ENCODE results near the gene RBM18.

RBM18 gene, protein sequence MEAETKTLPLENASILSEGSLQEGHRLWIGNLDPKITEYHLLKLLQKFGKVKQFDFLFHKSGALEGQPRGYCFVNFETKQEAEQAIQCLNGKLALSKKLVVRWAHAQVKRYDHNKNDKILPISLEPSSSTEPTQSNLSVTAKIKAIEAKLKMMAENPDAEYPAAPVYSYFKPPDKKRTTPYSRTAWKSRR

GRCh38 chr9:122264360-122265148, at the start of gene RBM18, which contains the start of gene MRRF:
RBM18 (minus strand) TSS chr9:122264840; CDS start chr9:122261492, 3,348 bp downstream.
MRRF (plus strand) TSS chr9:122264882; CDS start chr9:122270892, 6,010 bp downstream.
- peak; percentile 94 for DNase-seq (ENCODE audit: low spot score)

GRCh38 chr9:122314165-122314564, 49.5 kb upstream of the RBM18 start:
- no peak for DNase-seq (ENCODE audit: low spot score)

- DNase-seq (ENCODE audit: low spot score): no peak
Measured at GRCh38 chr9:122309861-122310260, 45.2 kb upstream of the RBM18 start.

DNA sequence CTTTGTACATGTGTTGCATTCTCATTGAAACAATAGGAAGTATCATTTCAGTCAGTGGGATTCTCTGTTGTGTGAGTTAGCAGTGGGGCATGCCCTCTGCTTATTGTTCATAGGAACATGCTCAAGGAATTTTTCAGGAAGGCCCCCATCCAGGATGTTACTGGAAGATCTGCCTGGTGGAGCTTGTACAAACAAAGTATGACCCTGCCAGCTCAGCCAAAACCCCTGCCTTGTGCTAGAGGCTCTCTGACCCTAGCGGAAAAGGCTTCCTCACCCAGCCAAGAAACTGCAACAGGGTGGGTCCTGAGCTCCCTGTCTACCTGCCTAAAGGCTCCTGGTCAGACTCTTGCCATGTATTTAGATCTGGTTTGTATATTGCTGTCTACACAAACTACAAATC, 43.3 kb upstream of the RBM18 start:
- no peak for DNase-seq (ENCODE audit: low spot score)

DNA sequence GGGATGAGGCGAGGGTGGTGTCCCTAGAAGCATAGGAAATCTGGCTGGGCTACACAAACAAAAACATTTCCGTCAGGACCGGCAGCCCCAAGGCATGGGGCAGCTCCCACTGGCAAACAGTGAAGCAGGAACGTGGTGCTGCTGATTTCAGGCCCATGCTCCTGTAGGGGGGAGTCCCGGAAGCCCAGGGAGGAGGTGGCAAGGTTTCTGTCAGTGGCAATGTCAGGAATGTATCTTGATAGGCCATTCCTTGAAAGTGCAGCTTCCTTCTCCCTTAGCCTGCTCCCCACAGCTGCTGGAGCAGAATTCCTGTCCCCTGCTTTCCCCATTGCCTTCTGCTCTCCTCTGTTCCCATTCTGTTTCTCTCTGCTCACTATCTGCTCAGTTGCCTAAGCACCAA, 42.4 kb upstream of the RBM18 start:
- no peak for DNase-seq (ENCODE audit: low spot score)

- no peak for DNase-seq (ENCODE audit: low spot score)
Measured at GRCh38 chr9:122302237-122303093, 37.8 kb upstream of the RBM18 start.

- DNase-seq (ENCODE audit: low spot score): no peak
Measured at GRCh38 chr9:122297512-122297911, 32.9 kb upstream of the RBM18 start.

DNA sequence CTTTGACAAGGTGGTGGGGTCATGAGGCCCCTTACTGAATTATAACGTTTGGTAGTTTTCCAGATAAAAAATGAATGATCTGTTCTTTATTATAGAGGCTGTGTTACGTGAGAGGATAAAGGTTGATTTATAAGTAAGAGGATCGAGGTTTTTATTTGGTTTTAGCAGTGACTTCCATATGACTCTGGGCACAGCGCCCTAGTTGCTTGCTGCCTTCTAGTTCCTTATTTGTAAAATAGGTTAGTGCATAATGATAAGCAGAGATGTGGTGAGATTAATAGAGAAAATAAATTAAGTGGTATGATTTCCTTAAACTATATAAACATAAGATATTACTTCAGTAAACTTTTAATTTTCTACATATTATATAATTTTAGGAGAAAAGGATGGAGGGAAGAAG, 29.9 kb upstream of the RBM18 start:
- no peak for DNase-seq (ENCODE audit: low spot score)

DNA sequence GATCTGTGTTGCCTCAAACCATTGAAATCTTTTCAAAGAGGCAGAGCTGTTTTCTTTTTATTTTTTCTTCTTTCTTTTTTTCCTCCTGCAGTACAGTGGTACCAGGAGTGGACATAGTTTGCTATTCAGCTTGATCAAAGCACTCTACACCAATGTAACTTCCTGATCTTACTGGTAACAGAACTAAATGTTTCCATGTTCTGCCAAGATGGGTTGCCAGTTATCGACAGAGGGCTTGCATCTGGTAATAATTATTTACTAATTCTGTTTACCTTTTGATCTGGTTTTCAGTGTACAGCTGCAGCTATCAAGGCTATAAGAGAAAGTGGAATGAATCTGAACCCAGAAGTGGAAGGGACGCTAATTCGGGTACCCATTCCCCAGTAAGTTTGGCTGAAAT, 26.8 kb upstream of the RBM18 start:
- no peak for DNase-seq (ENCODE audit: low spot score)

- DNase-seq (ENCODE audit: low spot score): no peak
Measured at GRCh38 chr9:122287214-122287720, 22.6 kb upstream of the RBM18 start.

DNA sequence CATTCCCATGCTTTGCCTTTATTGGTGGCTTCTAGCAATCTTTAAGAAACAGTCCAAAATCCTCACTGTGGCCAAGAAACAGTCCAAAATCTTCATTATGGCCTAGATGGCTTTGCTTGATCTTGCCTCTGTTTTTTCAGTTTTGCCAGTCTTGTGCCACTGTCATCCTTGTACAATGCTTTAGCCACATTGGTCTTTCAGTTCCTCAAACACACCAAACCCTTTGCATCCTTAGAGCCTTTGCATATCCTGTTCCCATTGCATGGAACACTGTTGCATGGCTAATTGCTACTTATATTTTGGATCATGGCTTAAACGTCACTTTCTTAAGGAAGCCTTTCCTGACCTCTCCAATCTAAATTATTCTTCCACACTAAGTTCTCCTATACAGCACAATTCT, 22.1 kb upstream of the RBM18 start:
- DNase-seq (ENCODE audit: low spot score): no peak

- DNase-seq (ENCODE audit: low spot score): no peak
Measured at GRCh38 chr9:122281368-122281767, 16.7 kb upstream of the RBM18 start.

- no peak for DNase-seq (ENCODE audit: low spot score)
Measured at GRCh38 chr9:122277285-122277897, 12.8 kb upstream of the RBM18 start.

DNA sequence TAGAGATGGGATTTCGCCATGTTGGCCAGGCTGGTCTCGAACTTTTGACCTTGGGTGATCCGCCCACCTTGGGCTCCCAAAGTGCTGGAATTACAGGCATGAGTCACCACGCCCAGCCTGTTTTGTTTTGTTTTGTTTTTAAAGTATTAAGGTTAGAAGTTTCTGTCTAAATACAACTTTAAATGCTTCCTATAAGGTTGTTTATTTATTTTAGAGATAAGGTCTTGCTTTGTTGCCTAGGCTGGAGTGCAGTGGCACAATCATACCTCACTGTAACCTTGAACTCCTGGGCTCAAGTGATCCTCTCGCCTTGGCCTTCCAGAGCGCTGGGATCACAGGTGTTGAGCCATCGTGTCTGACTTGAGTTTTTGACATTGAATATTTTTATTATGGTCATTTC, 11.5 kb upstream of the RBM18 start:
- DNase-seq (ENCODE audit: low spot score): no peak

GRCh38 chr9:122274055-122274454, 9.4 kb upstream of the RBM18 start:
- no peak for DNase-seq (ENCODE audit: low spot score)

DNA sequence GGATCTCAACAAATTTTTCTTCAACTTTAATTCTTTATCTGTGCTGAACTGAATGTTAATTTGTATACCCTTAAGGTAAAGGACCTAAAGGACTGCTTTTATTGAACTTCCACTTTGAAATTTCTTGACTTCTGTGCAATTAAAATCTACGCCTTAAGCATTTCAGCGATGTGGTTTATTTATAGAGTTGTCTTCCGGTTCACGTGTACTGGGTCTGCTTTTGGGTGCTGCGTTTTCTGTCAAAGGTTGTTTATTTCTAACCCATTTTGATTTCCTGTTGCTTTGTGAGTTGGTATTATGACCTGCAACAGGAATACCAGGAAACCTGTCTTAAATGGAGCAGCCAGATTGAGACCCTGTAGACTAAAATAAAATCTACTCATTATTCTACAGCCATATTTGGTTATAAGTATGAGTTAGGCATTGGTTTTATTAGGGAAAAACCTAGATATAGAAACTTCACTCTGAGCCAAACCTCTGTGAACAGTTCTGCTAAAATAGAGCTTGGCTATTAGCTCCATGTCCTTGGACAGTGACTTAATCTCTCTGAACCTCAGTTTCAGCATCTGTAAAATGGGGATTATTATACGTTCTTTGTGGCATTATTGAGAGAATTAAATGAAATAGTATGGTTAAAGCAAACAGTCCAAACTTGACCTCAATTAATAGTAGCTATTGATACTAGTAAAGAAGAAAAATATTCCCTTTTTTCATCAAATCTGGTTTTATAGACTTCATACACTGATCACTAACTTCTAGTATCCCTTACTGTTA, 3.6 kb upstream of the RBM18 start:
- no peak for DNase-seq (ENCODE audit: low spot score)

DNA sequence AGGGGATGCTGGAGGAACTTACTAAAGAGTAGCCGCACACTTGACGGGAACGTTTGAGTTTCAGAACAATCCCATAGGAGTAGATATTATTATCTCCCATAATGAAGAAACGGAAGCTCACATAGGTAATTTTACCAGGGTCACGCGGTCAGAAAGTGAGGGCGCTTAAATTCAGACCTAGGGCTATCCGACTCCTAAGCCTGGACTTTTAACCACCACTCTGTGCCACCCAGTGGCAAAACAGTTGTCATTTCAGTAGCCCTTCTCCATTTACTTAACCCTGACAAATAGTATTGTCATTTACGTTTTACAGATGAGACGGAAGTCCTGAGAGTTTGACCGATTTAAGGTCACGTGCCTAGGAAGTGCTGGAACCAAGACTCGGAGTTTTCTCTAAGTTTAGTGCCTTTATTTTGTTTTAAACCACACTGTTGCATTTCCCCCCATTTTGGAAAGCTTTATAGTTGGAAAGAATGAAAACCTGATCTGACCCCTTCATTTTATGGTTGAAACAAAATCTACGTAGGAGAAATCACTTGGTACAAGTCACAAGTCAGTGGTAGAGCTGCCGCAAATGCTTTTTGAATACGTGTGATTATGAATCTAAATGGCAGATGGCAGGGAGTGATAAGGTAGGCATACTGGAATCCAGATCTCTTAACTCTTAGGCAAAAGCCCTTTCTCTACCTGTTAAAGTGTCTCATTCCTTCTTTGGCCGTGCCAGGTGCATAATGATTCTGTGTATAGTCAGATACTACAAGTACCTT, 692 bp upstream of the RBM18 start:
- DNase-seq (ENCODE audit: low spot score): no peak

DNA sequence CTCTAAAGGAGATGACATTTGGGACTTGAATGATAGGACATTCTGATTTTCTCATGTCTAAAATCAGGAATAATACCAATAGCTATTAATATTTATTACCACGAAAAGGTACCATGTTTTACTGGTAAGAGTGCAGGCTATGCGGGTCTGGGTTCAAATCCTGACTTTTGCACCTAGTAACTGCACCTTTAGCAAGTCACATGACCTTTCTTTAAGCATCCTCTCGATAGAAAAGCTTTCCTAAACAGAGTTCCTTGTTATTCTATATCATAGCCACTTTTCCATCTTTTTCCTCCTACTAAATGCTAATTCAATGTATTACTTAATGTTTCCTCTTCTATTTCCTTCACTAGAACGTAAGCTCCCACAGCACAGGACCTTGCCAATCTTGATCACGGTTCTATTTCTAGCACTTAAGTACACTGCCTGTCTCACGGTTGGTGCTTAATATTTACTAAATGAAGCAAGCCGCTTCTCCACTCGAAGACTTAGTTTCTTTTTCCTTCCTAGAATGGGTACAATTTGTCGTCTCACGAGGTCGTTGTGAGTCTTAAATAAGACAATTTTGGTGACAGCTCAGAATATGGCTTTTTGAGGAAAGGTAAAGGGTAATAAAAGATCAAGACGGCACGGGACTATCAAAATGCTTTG, 816 bp downstream of the RBM18 start:
- peak; percentile 14 for DNase-seq (ENCODE audit: low spot score)

GRCh38 chr9:122262073-122262472, 2.6 kb downstream of the RBM18 start:
- no peak for DNase-seq (ENCODE audit: low spot score)

GRCh38 chr9:122261469-122261881, 3.2 kb downstream of the RBM18 start:
- DNase-seq (ENCODE audit: low spot score): peak; percentile 43

All from AG08396 (cell line).